Activated CD4-positive, CD25-positive, alpha-beta regulatory T cell treated with anti-CD3 and anti-CD28 coated beads, Interleukin-2, amount 50 U/mL, for 16 hours (primary cell): ENCODE data around the gene CLPTM1.
A peak's percentile ranks its signal among the peaks of the same experiment; 100 is the strongest.
"Not testable (repeated sequence)": the region's sequence is repeated elsewhere in the genome, so short reads cannot be mapped to it uniquely, and the experiment has no call there.

ENCODE experiments used
- DNase-seq: peaks from one replicate; pipeline ENCODE4 v3.0.0-alpha.2; 2020; ENCODE audit warnings: low read depth, low spot score

CLPTM1 gene

GRCh38 chr19:44943801-44944249 is 11.4 kb upstream of the CLPTM1 start:
- DNase-seq, result no peak

GRCh38 chr19:44947041-44947581 is 8.1 kb upstream of the CLPTM1 start:
- DNase-seq, result no peak

- no peak for DNase-seq
Measured at GRCh38 chr19:44948237-44948636, 6.9 kb upstream of the CLPTM1 start.

- no peak for DNase-seq
Measured at GRCh38 chr19:44948763-44949374, 6.3 kb upstream of the CLPTM1 start.

GRCh38 chr19:44949550-44949949 is 5.6 kb upstream of the CLPTM1 start:
- DNase-seq, result no peak

- DNase-seq, result peak; percentile 55
Measured at GRCh38 chr19:44951179-44952159, 3.7 kb upstream of the CLPTM1 start.

GRCh38 chr19:44954278-44954648 is 917 bp upstream of the CLPTM1 start:
- DNase-seq, result no peak

- no peak for DNase-seq
Measured at GRCh38 chr19:44955505-44956439, 592 bp downstream of the CLPTM1 start.

- DNase-seq, result no peak
Measured at GRCh38 chr19:44957526-44957925, 2.3 kb downstream of the CLPTM1 start.

GRCh38 chr19:44958090-44958489 is 2.9 kb downstream of the CLPTM1 start:
- DNase-seq, result no peak

GRCh38 chr19:44959691-44960090 is 4.5 kb downstream of the CLPTM1 start:
- DNase-seq, result no peak

- no peak for DNase-seq
Measured at GRCh38 chr19:44960906-44961728, 5.9 kb downstream of the CLPTM1 start.

GRCh38 chr19:44961821-44962220 is 6.6 kb downstream of the CLPTM1 start:
- no peak for DNase-seq

- DNase-seq, result no peak
Measured at GRCh38 chr19:44968118-44968517, 12.9 kb downstream of the CLPTM1 start.

- no peak for DNase-seq
Measured at GRCh38 chr19:44968670-44969069, 13.5 kb downstream of the CLPTM1 start.

GRCh38 chr19:44969437-44969836 is 14.3 kb downstream of the CLPTM1 start:
- no peak for DNase-seq

GRCh38 chr19:44971451-44971850 is 16.3 kb downstream of the CLPTM1 start:
- not testable (repeated sequence) for DNase-seq

GRCh38 chr19:44972802-44973201 is 17.6 kb downstream of the CLPTM1 start:
- DNase-seq, result no peak

GRCh38 chr19:44973982-44974735 is 19.0 kb downstream of the CLPTM1 start:
- no peak for DNase-seq

- DNase-seq, result no peak
Measured at GRCh38 chr19:44974857-44975256, 19.7 kb downstream of the CLPTM1 start.
